Measurements from ENCODE around the gene VEPH1. TPM values are rescaled to one million over a fixed set of nuclear protein-coding genes. Genes with fewer than 3 reads are reported as not detected.

The VEPH1 gene
- total RNA-seq, 1 experiment from 2014 or later = 7.7 TPM

DNA sequence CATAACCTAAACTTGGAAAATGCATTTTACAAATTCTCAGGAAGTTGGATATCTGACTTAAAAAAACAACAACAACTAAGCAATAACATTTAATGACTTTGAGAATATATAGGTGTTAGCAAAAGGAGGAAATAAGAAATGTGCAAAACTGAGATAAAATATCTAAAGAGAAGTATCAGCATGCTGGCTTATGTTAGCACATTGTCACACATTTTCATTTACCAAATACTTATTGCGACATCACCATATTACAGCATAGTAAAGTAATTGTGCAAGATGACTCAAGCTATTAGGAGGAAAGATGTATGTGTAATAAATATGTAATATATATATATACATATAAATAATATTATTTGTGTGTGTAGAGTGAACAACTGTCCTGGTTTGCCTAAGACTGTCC, 57.4 kb downstream of the VEPH1 start:
- no peak overlapping the region for H3K4me2 ChIP-seq (ENCODE audit: insufficient read depth, insufficient read length, low read length)
- no peaks in the 10 kb centered on the region for H3K79me2 ChIP-seq (ENCODE audit: insufficient read depth, low read length)
- no peak overlapping the region for H2BK15ac ChIP-seq (ENCODE audit: low read depth, low read length)
- no peak overlapping the region for H3K9ac ChIP-seq (ENCODE audit: extremely low read depth, insufficient read length, low read length)
- no peaks in the 10 kb centered on the region for H4K20me1 ChIP-seq (ENCODE audit: control insufficient read depth, insufficient read depth, insufficient read length)
- H3K27me3 ChIP-seq (ENCODE audit: insufficient read depth, low read length) = no peaks in the 10 kb centered on the region
- Mint-ChIP-seq H3K4me1 (no peaks in the 10 kb centered on the region), H3K36me3 (ENCODE audit: insufficient read depth in 1 of 3, low read depth in 3 of 3) (no peaks in the 10 kb centered on the region; a peak in 1 of 7 replicates), H3K27me3 (ENCODE audit: low read depth) (no peaks in the 10 kb centered on the region), H3K9me3 (no peaks in the 10 kb centered on the region; a peak in 2 of 5 replicates), H3K27ac (no peak overlapping the region), H3K4me3 (no peak overlapping the region)
- H2AFZ ChIP-seq (ENCODE audit: low read length) = no peak overlapping the region
- no peak overlapping the region for H3K4ac ChIP-seq (ENCODE audit: low read depth, low read length)
- H3K23me2 ChIP-seq (ENCODE audit: insufficient read length, low read depth, low read length, poor library complexity, severe bottlenecking) = no peaks in the 10 kb centered on the region
- no peak overlapping the region for H2BK5ac ChIP-seq (ENCODE audit: insufficient read length, low read length)
- TF ChIP-seq, protein P1, sequence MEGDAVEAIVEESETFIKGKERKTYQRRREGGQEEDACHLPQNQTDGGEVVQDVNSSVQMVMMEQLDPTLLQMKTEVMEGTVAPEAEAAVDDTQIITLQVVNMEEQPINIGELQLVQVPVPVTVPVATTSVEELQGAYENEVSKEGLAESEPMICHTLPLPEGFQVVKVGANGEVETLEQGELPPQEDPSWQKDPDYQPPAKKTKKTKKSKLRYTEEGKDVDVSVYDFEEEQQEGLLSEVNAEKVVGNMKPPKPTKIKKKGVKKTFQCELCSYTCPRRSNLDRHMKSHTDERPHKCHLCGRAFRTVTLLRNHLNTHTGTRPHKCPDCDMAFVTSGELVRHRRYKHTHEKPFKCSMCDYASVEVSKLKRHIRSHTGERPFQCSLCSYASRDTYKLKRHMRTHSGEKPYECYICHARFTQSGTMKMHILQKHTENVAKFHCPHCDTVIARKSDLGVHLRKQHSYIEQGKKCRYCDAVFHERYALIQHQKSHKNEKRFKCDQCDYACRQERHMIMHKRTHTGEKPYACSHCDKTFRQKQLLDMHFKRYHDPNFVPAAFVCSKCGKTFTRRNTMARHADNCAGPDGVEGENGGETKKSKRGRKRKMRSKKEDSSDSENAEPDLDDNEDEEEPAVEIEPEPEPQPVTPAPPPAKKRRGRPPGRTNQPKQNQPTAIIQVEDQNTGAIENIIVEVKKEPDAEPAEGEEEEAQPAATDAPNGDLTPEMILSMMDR (conservative IDR thresholded peaks at IDR 0.05) = no peak
- no peaks in the 10 kb centered on the region for H3K4me1 ChIP-seq (ENCODE audit: insufficient read depth, low read length)
- no peak overlapping the region for H4K5ac ChIP-seq (ENCODE audit: insufficient read length, low read depth, low read length)
- no peak overlapping the region for H4K8ac ChIP-seq (replicated peaks; ENCODE audit: insufficient read length, low read depth, low read length)
- no peak overlapping the region for H2BK20ac ChIP-seq (ENCODE audit: low read depth, low read length, poor library complexity, severe bottlenecking)
- no peak overlapping the region for H2BK12ac ChIP-seq (ENCODE audit: insufficient read length, low read depth, low read length)
- H3K27ac ChIP-seq (ENCODE audit: insufficient read length, low read depth, low read length) = no peak overlapping the region
- H3K14ac ChIP-seq (ENCODE audit: insufficient read depth, low read length) = no peak overlapping the region
- no peaks in the 10 kb centered on the region for H3K79me1 ChIP-seq (ENCODE audit: insufficient read depth, low read depth, low read length, poor library complexity, severe bottlenecking)
- H3K23ac ChIP-seq (ENCODE audit: insufficient read length, low read depth, low read length) = no peak overlapping the region
- H2BK120ac ChIP-seq (ENCODE audit: low read depth, low read length, poor library complexity, severe bottlenecking) = no peak overlapping the region
- no peak overlapping the region for H4K91ac ChIP-seq (ENCODE audit: insufficient read length, low read depth, low read length)
- H3T11ph ChIP-seq (ENCODE audit: low read length) = no peak overlapping the region
- DNase-seq = no peak
- H3K18ac ChIP-seq (ENCODE audit: insufficient read length, low read depth, low read length) = no peak overlapping the region
- no CpG with 5 or more reads among the region's 1 CpG for WGBS (ENCODE audit: extremely low coverage, insufficient read length, low lambda C conversion rate)
- H2AK5ac ChIP-seq (ENCODE audit: insufficient read length, low read length) = no peak overlapping the region
- H3K56ac ChIP-seq (ENCODE audit: insufficient read length, low read depth, low read length) = no peak overlapping the region
- H3K9me3 ChIP-seq (ENCODE audit: control insufficient read depth, low read depth, low read length) = no peaks in the 10 kb centered on the region
